OCI-LY1 (cell line): Measurements from ENCODE around the gene XIRP1.

Source experiments
- CTCF ChIP-seq: fragments of 200-600 bp; sonication (generic), shearing (Covaris generic); IDR thresholded peaks from 2 replicates; pipeline ENCODE4 v1.5.1; 2017; ENCODE audit warnings: mild to moderate bottlenecking, antibody characterized with exemption, low read length, moderate library complexity, mixed read lengths
- EZH2 ChIP-seq: fragments of 200-600 bp; sonication (generic), shearing (Covaris generic); IDR thresholded peaks from 2 replicates; pipeline ENCODE4 v1.8.0; 2017; ENCODE audit warnings: borderline replicate concordance, mixed run types, mild to moderate bottlenecking, antibody characterized with exemption, low read length, moderate library complexity, mixed read lengths

- TF ChIP-seq CTCF (no peak), EZH2 (no peak)
Measured at GRCh38 chr3:39156421-39156820, 36.0 kb downstream of the XIRP1 start.
